H9 (cell line): ENCODE results near the gene GLYR1. TPM values are rescaled to one million over a fixed set of nuclear protein-coding genes. Genes with fewer than 3 reads are reported as not detected.

Experiments
- DNase-seq: peaks from one replicate; pipeline ENCODE4 v3.0.0-alpha.2; 2017
- H2AFZ ChIP-seq: one replicate; pipeline ENCODE4 v1.6.1; 2013; ENCODE audit warnings: mild to moderate bottlenecking, low read length, control low read depth, moderate library complexity
- H2AK5ac ChIP-seq: 2 replicates; pipeline ENCODE4 v1.6.1; 2013; ENCODE audit warnings: low read length, control low read depth, mixed read lengths; ENCODE audit not compliant: insufficient read length
- H2BK120ac ChIP-seq: one replicate; pipeline ENCODE4 v1.6.1; 2013; ENCODE audit warnings: low read depth, mild to moderate bottlenecking, low read length, control low read depth, inconsistent platforms; ENCODE audit not compliant: poor library complexity, severe bottlenecking
- H2BK12ac ChIP-seq: 2 replicates; pipeline ENCODE4 v1.6.1; 2013; ENCODE audit warnings: low read length, control low read depth, mixed read lengths, low read depth; ENCODE audit not compliant: insufficient read length
- H2BK15ac ChIP-seq: 2 replicates; pipeline ENCODE4 v1.6.1; 2013; ENCODE audit warnings: low read depth, low read length, control low read depth
- H2BK20ac ChIP-seq: one replicate; pipeline ENCODE4 v1.6.1; 2013; ENCODE audit warnings: low read depth, mild to moderate bottlenecking, low read length, control low read depth, inconsistent platforms; ENCODE audit not compliant: poor library complexity, severe bottlenecking
- H2BK5ac ChIP-seq: 2 replicates; pipeline ENCODE4 v1.6.1; 2013; ENCODE audit warnings: low read length, control low read depth, mixed read lengths; ENCODE audit not compliant: insufficient read length
- H3K14ac ChIP-seq: 2 replicates; pipeline ENCODE4 v1.6.1; 2013; ENCODE audit warnings: low read length, control low read depth; ENCODE audit not compliant: insufficient read depth
- H3K18ac ChIP-seq: 2 replicates; pipeline ENCODE4 v1.6.1; 2013; ENCODE audit warnings: low read depth, mild to moderate bottlenecking, mixed read lengths, low read length, control low read depth; ENCODE audit not compliant: insufficient read length
- H3K23ac ChIP-seq: 2 replicates; pipeline ENCODE4 v1.6.1; 2013; ENCODE audit warnings: low read length, control low read depth, mixed read lengths, low read depth; ENCODE audit not compliant: insufficient read length
- H3K23me2 ChIP-seq: 2 replicates; pipeline ENCODE4 v1.6.1; 2013; ENCODE audit warnings: low read depth, mild to moderate bottlenecking, mixed read lengths, low read length, control low read depth; ENCODE audit not compliant: insufficient read length, poor library complexity, severe bottlenecking
- H3K27ac ChIP-seq: 2 replicates; pipeline ENCODE4 v1.5.1; 2013; ENCODE audit warnings: low read length, control low read depth, mixed read lengths, low read depth; ENCODE audit not compliant: insufficient read length
- H3K27me3 ChIP-seq: 2 replicates; pipeline ENCODE4 v1.6.1; 2013; ENCODE audit warnings: low read length, control low read depth, inconsistent platforms; ENCODE audit not compliant: insufficient read depth
- H3K4ac ChIP-seq: 2 replicates; pipeline ENCODE4 v1.6.1; 2013; ENCODE audit warnings: low read depth, mild to moderate bottlenecking, control low read depth, inconsistent platforms, low read length, moderate library complexity
- H3K4me1 ChIP-seq: 2 replicates; pipeline ENCODE4 v1.6.1; 2013; ENCODE audit warnings: low read length, control low read depth, inconsistent platforms; ENCODE audit not compliant: insufficient read depth
- H3K4me2 ChIP-seq: 2 replicates; pipeline ENCODE4 v1.6.1; 2013; ENCODE audit warnings: low read length, control low read depth, mixed read lengths; ENCODE audit not compliant: insufficient read length, insufficient read depth
- H3K56ac ChIP-seq: 2 replicates; pipeline ENCODE4 v1.6.1; 2013; ENCODE audit warnings: low read depth, mild to moderate bottlenecking, mixed read lengths, low read length, control low read depth; ENCODE audit not compliant: insufficient read length
- H3K79me1 ChIP-seq: 2 replicates; pipeline ENCODE4 v1.6.1; 2013; ENCODE audit warnings: low read depth, mild to moderate bottlenecking, moderate library complexity, low read length, control low read depth, inconsistent platforms; ENCODE audit not compliant: insufficient read depth, poor library complexity, severe bottlenecking
- H3K79me2 ChIP-seq: 2 replicates; pipeline ENCODE4 v1.6.1; 2013; ENCODE audit warnings: low read length, control low read depth, inconsistent platforms; ENCODE audit not compliant: insufficient read depth
- H3K9ac ChIP-seq: 2 replicates; pipeline ENCODE4 v1.6.1; 2013; ENCODE audit warnings: low read length, control low read depth, mixed read lengths; ENCODE audit not compliant: insufficient read length; ENCODE audit errors: extremely low read depth
- H3K9me3 ChIP-seq: one replicate; pipeline ENCODE4 v1.6.1; 2013; ENCODE audit warnings: low read depth, low read length, inconsistent platforms; ENCODE audit not compliant: control insufficient read depth
- H3T11ph ChIP-seq: one replicate; pipeline ENCODE4 v1.6.1; 2013; ENCODE audit warnings: mild to moderate bottlenecking, low read length, control low read depth, inconsistent platforms
- H4K20me1 ChIP-seq: one replicate; pipeline ENCODE4 v1.6.1; 2013; ENCODE audit not compliant: control insufficient read depth, insufficient read length, insufficient read depth
- H4K5ac ChIP-seq: 2 replicates; pipeline ENCODE4 v1.6.1; 2013; ENCODE audit warnings: low read depth, mild to moderate bottlenecking, mixed read lengths, low read length, control low read depth; ENCODE audit not compliant: insufficient read length
- H4K8ac ChIP-seq: replicated peaks from 2 replicates; pipeline ENCODE4 v1.6.1; 2013; ENCODE audit warnings: low read length, control low read depth, mixed read lengths, low read depth; ENCODE audit not compliant: insufficient read length
- H4K91ac ChIP-seq: 2 replicates; pipeline ENCODE4 v1.6.1; 2013; ENCODE audit warnings: low read depth, mild to moderate bottlenecking, moderate library complexity, mixed read lengths, low read length, control low read depth; ENCODE audit not compliant: insufficient read length
- H3K27ac Mint-ChIP-seq, 3 experiments: 2 replicates in 2 of 3; 3 replicates in 1 of 3; pipeline ENCODE4 v1.8.0; 2020 to 2021; ENCODE audit warnings: mixed read lengths in 3 of 3, mild to moderate bottlenecking in 1 of 3, moderate library complexity in 1 of 3
- H3K27me3 Mint-ChIP-seq: 2 replicates; pipeline ENCODE4 v1.8.0; 2021; ENCODE audit warnings: low read depth, mild to moderate bottlenecking, moderate library complexity, mixed read lengths
- H3K36me3 Mint-ChIP-seq, 3 experiments: 2 replicates in 2 of 3; 3 replicates in 1 of 3; pipeline ENCODE4 v1.8.0; 2020 to 2021; ENCODE audit warnings: low read depth in 3 of 3, mixed read lengths in 3 of 3; ENCODE audit not compliant: insufficient read depth in 1 of 3
- H3K4me1 Mint-ChIP-seq, 2 experiments: 2 replicates each; pipeline ENCODE4 v1.8.0; 2020; ENCODE audit warnings: mixed read lengths in 2 of 2
- H3K4me3 Mint-ChIP-seq, 2 experiments: 2 replicates in 1 of 2; 3 replicates in 1 of 2; pipeline ENCODE4 v1.8.0; 2020 to 2021; ENCODE audit warnings: mild to moderate bottlenecking in 2 of 2, mixed read lengths in 2 of 2, moderate library complexity in 1 of 2
- H3K9me3 Mint-ChIP-seq, 2 experiments: 2 replicates in 1 of 2; 3 replicates in 1 of 2; pipeline ENCODE4 v1.8.0; 2020; ENCODE audit warnings: mild to moderate bottlenecking in 2 of 2, mixed read lengths in 2 of 2, moderate library complexity in 1 of 2
- CTCF ChIP-seq: fragments of 200-600 bp; sonication (generic); conservative IDR thresholded peaks from 3 replicates; pipeline ENCODE4 v1.8.0; 2021; ENCODE audit warnings: antibody characterized with exemption, mild to moderate bottlenecking
- WGBS: extraction: QIAGEN DNeasy Blood & Tissue Kit; methylation state at CpG from one replicate; pipeline ENCODE4 v1.1.7; 2013; ENCODE audit warnings: missing lambda C conversion rate, low lambda C conversion rate, mixed read lengths; ENCODE audit not compliant: insufficient read length; ENCODE audit errors: extremely low coverage; 5-methylcytosine and 5-hydroxymethylcytosine counted together
- total RNA-seq: library from RNA; stranded (reverse); gene quantifications from 2 replicates; pipeline ENCODE4 v1.2.1, GENCODE V29; 2021

GLYR1 gene
- total RNA-seq, 1 experiment from 2014 or later = 114 TPM

DNA sequence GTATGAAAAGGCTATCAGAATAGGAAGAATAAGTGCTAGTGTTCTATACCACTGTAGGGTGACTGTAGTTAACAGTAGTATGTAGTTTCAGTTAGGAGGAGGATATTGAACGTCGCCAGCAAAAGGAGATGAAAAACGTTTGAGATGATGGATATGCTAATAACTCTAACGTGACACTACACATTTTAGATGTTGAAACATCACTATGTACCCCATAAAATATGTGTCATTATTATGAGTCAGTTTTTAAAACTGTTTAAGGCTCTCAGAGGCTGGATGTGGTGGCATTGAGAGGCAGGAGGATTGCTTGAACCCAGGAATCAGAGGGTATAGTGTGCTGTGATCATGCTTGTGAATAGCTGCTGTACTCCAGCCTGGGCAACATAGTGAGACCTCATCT is 32.0 kb upstream of the GLYR1 start:
- no peak overlapping the region for H2AK5ac ChIP-seq
- no peaks in the 10 kb centered on the region for H3K4me1 ChIP-seq
- no peak overlapping the region for H2BK15ac ChIP-seq
- H2BK120ac ChIP-seq = no peak overlapping the region
- H2BK12ac ChIP-seq = no peak overlapping the region
- H2BK20ac ChIP-seq = no peak overlapping the region
- no peaks in the 10 kb centered on the region for H3K9me3 Mint-ChIP-seq
- no peak overlapping the region for H3K56ac ChIP-seq
- no peak overlapping the region for H4K5ac ChIP-seq
- H3K4me1 Mint-ChIP-seq = no peaks in the 10 kb centered on the region
- no peaks in the 10 kb centered on the region for H3K27me3 Mint-ChIP-seq
- no peak overlapping the region for H3K4me2 ChIP-seq
- no peak overlapping the region for H3K14ac ChIP-seq
- no peaks in the 10 kb centered on the region for H3K79me1 ChIP-seq
- no peak overlapping the region for H3K18ac ChIP-seq
- no peak overlapping the region for H2AFZ ChIP-seq
- TF ChIP-seq CTCF = no peak
- H3K4ac ChIP-seq = no peak overlapping the region
- H4K20me1 ChIP-seq = peaks cover 2% of the 10 kb centered on the region
- no peak overlapping the region for H3K9ac ChIP-seq
- WGBS = no CpG with 5 or more reads among the region's 4 CpGs
- no peaks in the 10 kb centered on the region for H3K9me3 ChIP-seq
- H4K8ac ChIP-seq = no peak overlapping the region
- H4K91ac ChIP-seq = no peak overlapping the region
- H3K79me2 ChIP-seq = no peaks in the 10 kb centered on the region
- no peaks in the 10 kb centered on the region for H3K23me2 ChIP-seq
- no peak overlapping the region for H3K27ac Mint-ChIP-seq
- no peaks in the 10 kb centered on the region for H3K27me3 ChIP-seq
- no peak overlapping the region for H3T11ph ChIP-seq
- no peak overlapping the region for H3K23ac ChIP-seq
- H3K27ac ChIP-seq = no peak overlapping the region
- no peak overlapping the region for H2BK5ac ChIP-seq
- no peak overlapping the region for H3K4me3 Mint-ChIP-seq
- DNase-seq = no peak
- peaks cover 44 to 95% (median 86%) of the 10 kb centered on the region in 3 experiments for H3K36me3 Mint-ChIP-seq
